ENCODE measurements around the gene CDC25A.
"Not testable (repeated sequence)": the region's sequence is repeated elsewhere in the genome, so short reads cannot be mapped to it uniquely, and the experiment has no call there.

CDC25A gene

GRCh38 chr3:48141604-48142137 is 46.5 kb downstream of the CDC25A start:
- FAIRE-seq (no peak), DNase-seq (ENCODE audit: low spot score) (no peak)

DNA sequence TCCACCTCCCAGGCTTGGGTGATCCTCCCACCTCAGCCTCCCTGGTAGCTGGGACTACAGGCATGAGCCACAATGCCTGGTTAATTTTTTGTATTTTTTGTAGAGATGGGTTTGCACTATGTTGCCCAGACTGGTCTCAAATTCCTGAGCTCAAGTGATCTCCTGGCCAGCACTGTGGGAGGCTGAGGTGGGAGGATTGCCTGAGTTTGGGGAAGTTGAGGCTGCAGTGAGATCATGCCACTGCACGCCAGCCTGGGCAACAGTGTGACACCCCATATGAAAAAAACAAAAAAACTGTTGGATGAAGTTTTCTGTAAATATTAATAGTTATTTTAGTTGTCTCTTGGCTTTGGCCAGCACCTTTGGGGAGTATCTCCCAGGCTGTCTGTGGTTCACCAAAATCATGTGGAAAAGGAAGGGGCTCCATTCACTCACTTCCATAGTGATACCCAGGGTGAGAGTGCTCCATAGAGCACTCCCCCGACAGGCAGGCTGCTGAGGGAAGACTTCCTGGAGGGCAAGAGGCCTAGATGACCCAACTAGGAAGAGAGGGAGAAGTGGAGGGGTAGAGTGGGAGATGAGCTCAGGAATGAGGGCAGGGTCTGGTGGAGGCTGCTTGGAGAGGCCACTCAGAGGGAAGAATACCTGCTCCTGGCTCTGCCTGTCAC is 47.1 kb downstream of the CDC25A start:
- FAIRE-seq, result no peak
- no peak for DNase-seq (ENCODE audit: low spot score)

DNA sequence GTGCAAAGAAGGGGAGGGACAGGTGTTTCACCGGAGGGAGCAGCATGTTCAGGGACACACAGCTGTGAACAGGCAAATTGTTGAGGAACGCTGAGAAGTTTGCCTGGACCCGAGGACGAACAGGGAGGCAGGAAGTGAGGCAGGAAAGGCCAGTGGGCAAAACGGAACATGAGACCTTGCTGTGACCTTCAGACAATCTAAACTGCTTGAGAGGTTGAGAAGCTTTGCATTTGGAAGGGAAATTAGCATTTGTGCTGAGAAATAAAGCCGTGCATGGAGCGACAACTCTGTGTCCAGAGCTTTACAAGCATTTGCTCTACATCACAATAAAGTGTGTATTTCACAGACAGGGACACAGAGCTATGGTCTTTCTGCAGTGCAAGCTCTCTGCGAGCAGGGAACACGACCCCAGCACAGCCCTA is 47.9 kb downstream of the CDC25A start:
- FAIRE-seq (no peak), DNase-seq (ENCODE audit: low spot score) (no peak)

- DNase-seq (ENCODE audit: low spot score) (no peak), FAIRE-seq (no peak)
Measured at GRCh38 chr3:48137425-48137999, 50.7 kb downstream of the CDC25A start.

DNA sequence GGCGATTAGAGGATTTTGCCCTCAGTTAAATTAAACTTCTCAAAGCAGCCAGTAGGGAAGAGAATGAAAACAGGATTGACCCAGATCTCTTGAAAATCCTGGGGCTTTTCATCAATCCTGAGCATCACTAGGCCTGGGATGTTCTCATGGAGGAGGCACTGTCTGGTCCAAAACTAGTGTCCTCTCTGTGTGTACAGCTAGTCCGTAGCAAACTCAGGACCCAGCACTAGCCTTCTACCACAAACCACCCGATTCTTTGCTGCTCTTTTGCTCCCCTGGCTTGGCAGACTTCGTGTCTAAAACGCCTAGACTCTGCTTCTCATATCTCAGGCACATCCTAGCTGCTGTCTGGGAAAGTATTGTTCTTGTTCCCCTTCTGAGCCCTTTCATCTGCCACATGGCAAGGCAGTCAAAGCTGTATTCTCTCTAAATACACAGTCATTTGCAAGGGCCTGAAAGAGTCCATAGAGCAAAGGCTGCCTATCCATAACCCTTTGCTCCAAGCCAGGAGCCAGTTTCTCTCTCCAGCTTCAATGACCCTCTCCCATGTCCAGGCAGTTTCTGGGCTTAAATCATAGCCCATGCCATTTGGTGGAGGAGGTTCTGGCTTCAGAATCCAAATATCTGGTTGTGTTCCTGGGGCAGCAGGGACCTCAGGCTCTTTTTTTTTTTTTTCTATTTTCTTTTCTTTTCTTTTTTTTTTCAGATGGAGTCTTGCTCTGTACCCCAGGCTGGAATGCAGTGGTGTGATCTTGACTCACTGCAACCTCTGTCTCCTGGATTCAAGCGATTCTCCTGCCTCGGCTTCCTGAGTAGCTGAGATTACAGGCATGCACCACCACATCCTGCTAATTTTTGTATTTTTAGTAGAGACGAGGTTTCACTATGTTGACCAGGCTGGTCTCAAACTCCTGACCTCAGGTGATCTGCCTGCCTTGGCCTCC is 52.4 kb downstream of the CDC25A start:
- no peak for DNase-seq (ENCODE audit: low spot score)
- FAIRE-seq, result no peak

- DNase-seq (ENCODE audit: low spot score), result peak; percentile 19
Measured at GRCh38 chr3:48130321-48130904, 57.8 kb downstream of the CDC25A start.

GRCh38 chr3:48129921-48130320 is 58.3 kb downstream of the CDC25A start:
- no peak for DNase-seq (ENCODE audit: low spot score)
- no peak for FAIRE-seq

More at GRCh38 chr3:48130321-48130904, 57.8 kb downstream of the CDC25A start:
- FAIRE-seq, result no peak

GRCh38 chr3:48128774-48129173 is 59.4 kb downstream of the CDC25A start:
- no peak for DNase-seq (ENCODE audit: low spot score)
- FAIRE-seq, result no peak

- FAIRE-seq (no peak), DNase-seq (ENCODE audit: low spot score) (no peak)
Measured at GRCh38 chr3:48125886-48126622, 62.2 kb downstream of the CDC25A start.

- FAIRE-seq, result no peak
- no peak for DNase-seq (ENCODE audit: low spot score)
Measured at GRCh38 chr3:48125013-48125705, 63.1 kb downstream of the CDC25A start.

DNA sequence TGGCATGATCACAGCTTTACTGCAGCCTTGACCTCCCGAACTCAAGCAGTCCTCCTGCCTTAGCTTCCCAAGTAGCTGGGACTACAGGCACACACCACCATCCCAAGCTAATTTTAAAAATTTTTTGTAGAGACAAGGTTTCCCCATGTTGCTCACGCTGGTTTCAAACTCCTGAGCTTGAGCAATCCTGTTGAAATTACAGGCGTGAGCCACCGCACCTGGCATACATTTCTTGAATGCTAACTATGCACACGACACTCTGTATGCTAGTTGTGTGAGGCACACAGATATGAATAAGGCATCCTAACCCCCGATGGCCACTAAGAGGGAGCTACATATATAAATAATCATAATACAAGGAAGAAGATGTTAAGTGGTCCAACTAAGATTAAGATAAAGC is 64.9 kb downstream of the CDC25A start:
- no peak for FAIRE-seq

DNA sequence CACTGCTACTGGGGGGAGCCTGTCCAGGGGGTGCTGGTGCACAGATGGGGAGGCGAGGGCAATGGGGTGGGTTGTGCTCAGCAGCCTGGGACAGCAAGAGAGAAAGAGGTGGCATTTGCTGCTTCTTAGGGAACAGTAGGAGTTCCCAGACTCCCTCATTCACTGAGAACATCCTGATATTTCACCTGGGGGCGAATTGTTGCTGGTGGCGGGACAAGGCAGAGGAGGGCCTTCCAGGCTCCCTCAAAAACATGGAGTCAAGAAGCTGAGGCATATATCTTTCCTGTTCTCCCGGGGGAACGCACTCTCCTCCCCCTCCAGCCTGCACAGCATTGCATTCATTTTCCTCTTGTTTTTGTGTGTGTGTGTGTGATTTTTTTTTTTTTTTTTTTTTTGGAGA is 65.7 kb downstream of the CDC25A start:
- DNase-seq (ENCODE audit: low spot score) (no peak), FAIRE-seq (no peak)

More for the DNA sequence above, 64.9 kb downstream of the CDC25A start:
- DNase-seq (ENCODE audit: low spot score), result no peak

DNA sequence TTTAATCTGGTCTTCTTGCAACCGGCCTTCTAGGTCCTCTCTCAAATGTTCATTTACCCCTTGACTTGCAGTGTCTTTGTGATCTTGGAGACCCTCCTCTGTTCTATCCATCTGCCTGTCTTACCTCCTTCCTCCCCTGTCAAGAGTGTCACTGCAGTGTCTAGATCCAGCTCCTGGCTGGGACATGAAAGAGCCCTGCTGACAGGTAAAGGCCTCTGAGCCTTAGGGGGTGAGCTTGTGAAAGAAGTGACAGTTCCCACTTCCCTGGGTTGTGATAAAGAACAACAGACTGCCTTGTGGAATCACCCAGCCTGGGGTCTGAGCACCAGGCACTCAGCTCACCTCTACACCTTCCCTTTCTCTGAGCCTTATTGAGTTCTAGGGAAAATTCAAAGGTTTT is 68.0 kb downstream of the CDC25A start:
- FAIRE-seq (no peak), DNase-seq (ENCODE audit: low spot score) (no peak)

DNA sequence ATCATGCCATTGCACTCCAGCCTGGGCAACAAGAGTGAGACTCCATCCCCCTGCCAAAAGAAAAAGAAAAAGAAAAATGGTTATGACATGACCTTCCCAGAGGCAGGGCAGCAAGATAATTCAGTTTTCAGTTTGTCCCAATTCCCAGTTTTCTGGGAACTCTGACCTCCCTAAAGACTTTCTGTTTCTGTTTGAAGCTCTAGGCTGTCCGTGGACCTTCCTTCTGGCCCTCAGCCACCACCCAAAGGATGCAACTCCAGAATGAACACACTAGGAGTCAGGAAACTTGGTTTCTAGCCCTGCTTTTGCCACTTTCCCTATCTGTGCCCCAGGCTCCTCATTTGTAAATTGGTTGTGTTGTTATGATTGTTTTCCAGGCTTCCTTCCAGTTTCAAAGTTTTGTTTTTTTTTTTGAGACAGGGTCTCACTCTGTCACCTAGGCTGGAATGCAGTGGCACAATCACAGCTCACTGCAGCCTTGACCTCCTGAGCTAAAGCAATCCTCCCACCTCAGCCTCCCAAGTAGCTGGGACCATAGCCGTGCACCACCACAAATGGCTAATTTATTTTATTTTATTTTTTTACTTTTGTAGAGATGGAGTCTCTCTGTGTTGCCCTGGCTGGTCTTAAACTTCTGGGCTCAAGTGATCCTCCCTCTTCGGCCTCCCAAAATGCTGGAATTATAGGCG is 68.6 kb downstream of the CDC25A start:
- FAIRE-seq (no peak), DNase-seq (ENCODE audit: low spot score) (no peak)

DNA sequence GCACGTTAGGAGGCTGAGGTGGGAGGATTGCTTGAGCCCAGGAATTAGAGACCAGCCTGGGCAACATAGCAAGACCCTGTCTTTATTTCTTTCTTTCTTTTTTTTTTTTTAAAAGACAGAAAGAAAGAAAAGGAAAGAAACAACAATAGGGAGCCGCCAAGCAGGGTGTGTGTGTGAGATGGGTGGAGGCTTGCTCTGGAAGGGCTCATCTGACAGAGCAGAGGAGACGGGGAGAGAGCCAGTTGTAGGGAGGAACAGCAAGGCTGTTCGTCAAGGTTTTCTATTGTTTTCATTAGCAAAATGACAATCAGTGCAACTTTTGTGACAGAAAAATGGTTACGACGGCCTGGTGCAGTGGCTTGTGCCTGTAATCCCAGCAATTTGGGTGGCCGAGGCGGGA is 69.3 kb downstream of the CDC25A start:
- DNase-seq (ENCODE audit: low spot score) (no peak), FAIRE-seq (no peak)

DNA sequence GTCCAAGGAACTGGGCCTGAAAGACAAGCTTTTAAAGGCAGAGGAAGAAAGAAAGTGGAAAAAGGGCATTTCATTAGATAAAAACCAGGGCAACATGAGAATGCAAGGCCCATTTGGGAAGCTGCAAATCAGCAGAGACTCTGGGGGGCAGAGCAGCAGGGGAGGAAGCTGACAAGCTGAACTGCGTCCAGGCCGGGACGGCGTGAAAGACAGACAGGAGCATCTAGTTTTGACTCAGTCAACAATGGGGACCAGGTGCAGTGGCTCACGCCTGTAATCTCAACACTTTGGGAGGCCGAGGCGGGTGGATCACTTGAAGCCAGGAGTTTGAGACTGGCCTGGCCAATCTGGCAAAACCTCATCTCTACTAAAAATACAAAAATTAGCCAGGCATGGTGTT is 69.9 kb downstream of the CDC25A start:
- no peak for FAIRE-seq
- DNase-seq (ENCODE audit: low spot score), result no peak

DNA sequence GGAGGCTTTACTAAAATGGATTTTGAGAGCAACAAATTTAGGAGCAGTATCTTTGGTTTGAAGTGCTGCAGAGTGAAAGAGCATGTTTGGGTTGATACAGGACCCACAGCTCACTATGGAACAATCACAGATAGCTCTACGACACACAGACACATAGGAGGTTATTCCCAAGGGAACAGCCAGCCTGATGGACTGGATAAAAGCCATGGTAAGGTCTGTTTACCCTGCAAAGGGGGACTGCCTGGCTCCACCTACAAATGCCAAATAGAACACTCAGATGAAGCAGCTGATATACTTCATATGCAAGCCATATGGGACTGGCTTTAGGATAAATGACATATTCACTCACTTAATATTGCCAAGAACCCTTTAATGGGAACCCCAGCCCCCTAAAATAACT is 75.4 kb downstream of the CDC25A start:
- DNase-seq (ENCODE audit: low spot score), result no peak
- no peak for FAIRE-seq

DNA sequence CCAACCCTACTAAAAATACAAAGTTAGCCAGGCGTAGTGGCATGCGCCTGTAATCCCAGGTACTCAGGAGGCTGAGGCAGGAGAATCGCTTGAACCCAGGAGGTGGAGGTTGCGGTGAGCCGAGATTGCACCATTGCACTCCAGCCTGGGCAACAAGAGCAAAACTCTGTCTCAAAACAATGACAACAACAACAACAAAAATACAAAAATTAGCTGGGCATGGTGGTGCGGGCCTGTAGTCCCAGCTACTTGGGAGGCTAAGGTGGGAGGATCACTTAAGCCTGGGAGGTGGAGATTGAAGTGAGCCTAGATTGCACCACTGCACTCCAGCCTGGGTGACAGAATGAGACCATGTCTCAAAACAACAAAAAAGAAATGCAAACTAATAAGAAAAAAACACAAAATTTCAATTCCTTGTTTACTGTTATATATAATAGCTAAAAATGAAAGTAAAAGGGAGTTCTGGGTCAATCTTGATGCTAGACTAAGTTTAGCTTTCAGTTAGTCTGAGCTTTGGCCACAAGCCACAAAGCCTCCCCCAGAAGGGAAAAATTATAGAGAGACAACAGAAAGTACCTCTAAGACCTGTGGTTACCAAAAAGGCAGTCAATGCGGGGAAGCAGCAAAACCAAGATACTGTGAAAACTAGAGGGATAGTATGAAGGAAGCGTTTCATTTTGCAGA is 76.0 kb downstream of the CDC25A start:
- DNase-seq (ENCODE audit: low spot score); FAIRE-seq: not testable (repeated sequence)

GRCh38 chr3:48110463-48110862 is 77.8 kb downstream of the CDC25A start:
- DNase-seq (ENCODE audit: low spot score) (no peak), FAIRE-seq (no peak)
